HUES64 (cell line): ENCODE measurements around the gene GCNA.
"Not testable (repeated sequence)": the region's sequence is repeated elsewhere in the genome, so short reads cannot be mapped to it uniquely, and the experiment has no call there.

ENCODE experiments used
- H3K27ac ChIP-seq: 2 replicates; pipeline ENCODE4 v1.7.0; 2013; ENCODE audit warnings: low read depth, low read length, inconsistent platforms
- H3K27me3 ChIP-seq: 2 replicates; pipeline ENCODE4 v1.6.1; 2013; ENCODE audit warnings: mild to moderate bottlenecking, low read length; ENCODE audit not compliant: insufficient read depth
- H3K36me3 ChIP-seq: 2 replicates; pipeline ENCODE4 v1.6.1; 2013; ENCODE audit warnings: mild to moderate bottlenecking, low read length; ENCODE audit not compliant: insufficient read depth
- H3K4me1 ChIP-seq: 2 replicates; pipeline ENCODE4 v1.6.1; 2013; ENCODE audit warnings: mild to moderate bottlenecking, low read length, moderate library complexity; ENCODE audit not compliant: insufficient read depth
- H3K4me3 ChIP-seq: 2 replicates; pipeline ENCODE4 v1.5.1; 2013; ENCODE audit warnings: mild to moderate bottlenecking, low read length, moderate library complexity
- H3K9ac ChIP-seq: 2 replicates; pipeline ENCODE4 v1.6.1; 2013; ENCODE audit warnings: mild to moderate bottlenecking, low read depth, low read length
- H3K9me3 ChIP-seq: 2 replicates; pipeline ENCODE4 v1.6.1; 2013; ENCODE audit warnings: low read depth, low read length; ENCODE audit not compliant: insufficient read depth
- WGBS: fragments of 150-250, 120-280 bp; methylation state at CpG from one replicate; pipeline ENCODE4 v1.1.7; 2013; ENCODE audit warnings: missing lambda C conversion rate; 5-methylcytosine and 5-hydroxymethylcytosine counted together

GCNA gene

DNA sequence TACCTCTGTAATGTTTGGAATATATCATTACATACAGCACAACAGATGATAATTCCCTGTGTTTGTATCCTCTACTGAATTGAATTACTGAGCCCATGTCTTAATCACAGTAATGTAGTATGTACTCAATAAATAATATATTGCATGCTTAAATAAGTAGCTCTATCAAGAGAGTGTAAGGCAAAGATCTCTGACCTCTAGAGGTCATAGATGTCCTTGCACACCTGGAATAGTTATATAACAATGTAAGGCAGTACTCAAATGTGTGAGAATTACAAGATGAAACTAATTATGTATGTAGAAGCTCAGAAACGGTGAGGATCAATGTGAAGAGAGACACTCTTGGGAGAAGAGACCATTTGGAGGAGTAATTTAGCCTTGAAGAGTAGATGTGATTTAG is 14.3 kb upstream of the GCNA start:
- no peak overlapping the region for H3K27ac ChIP-seq
- no peaks in the 10 kb centered on the region for H3K27me3 ChIP-seq
- H3K4me1 ChIP-seq = no peaks in the 10 kb centered on the region
- 100% methylated on average over 1 of the region's 1 CpG for WGBS
- no peak overlapping the region for H3K4me3 ChIP-seq
- no peaks in the 10 kb centered on the region for H3K9me3 ChIP-seq
- H3K36me3 ChIP-seq = peaks cover 93% of the 10 kb centered on the region
- H3K9ac ChIP-seq = no peak overlapping the region

DNA sequence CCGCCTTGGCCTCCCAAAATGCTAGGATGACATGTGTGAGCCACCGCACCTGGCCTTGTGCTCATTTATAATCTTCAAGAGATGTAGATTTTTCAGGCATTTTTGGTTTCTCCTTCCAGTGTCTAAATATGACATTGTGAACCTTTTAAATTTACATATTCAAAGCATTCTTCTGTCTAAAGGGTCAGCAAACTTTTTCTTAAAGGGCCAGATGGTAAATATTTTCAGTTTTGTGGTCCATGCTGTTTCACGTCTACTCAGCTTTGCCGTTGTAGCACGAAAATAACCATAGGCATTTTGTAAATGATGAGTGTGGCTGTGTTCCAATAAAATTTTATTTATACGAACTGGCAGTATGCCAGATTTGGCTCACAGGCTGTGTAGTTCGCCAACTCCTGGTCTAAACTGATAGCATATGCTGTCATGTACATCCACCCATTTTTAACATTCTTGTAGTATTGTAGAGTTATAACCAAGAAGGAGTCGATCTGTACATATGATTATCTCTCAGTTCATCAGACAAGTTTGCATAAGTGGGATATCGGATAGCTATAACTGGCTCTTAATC is 12.7 kb upstream of the GCNA start:
- H3K27ac ChIP-seq = no peak overlapping the region
- no peaks in the 10 kb centered on the region for H3K9me3 ChIP-seq
- H3K36me3 ChIP-seq = peaks cover 86% of the 10 kb centered on the region
- over 99% methylated on average over 7 of the region's 9 CpGs for WGBS
- H3K4me3 ChIP-seq = no peak overlapping the region
- H3K9ac ChIP-seq = no peak overlapping the region
- no peaks in the 10 kb centered on the region for H3K4me1 ChIP-seq
- H3K27me3 ChIP-seq = no peaks in the 10 kb centered on the region

- H3K27ac ChIP-seq, H3K4me1 ChIP-seq, H3K4me3 ChIP-seq, H3K27me3 ChIP-seq, H3K9me3 ChIP-seq, H3K9ac ChIP-seq: not testable (repeated sequence)
- peaks cover 83% of the 10 kb centered on the region for H3K36me3 ChIP-seq
- 93% methylated on average over 8 of the region's 8 CpGs for WGBS
Measured at GRCh38 chrX:71571390-71571789, 6.8 kb upstream of the GCNA start.

GRCh38 chrX:71573590-71573989 is 4.6 kb upstream of the GCNA start:
- H3K4me1 ChIP-seq = no peaks in the 10 kb centered on the region
- H3K4me3 ChIP-seq = no peak overlapping the region
- H3K9me3 ChIP-seq = no peaks in the 10 kb centered on the region
- no peak overlapping the region for H3K9ac ChIP-seq
- H3K36me3 ChIP-seq = peaks cover 72% of the 10 kb centered on the region
- WGBS = 91% methylated on average over 2 of the region's 2 CpGs
- no peak overlapping the region for H3K27ac ChIP-seq
- H3K27me3 ChIP-seq = no peaks in the 10 kb centered on the region

DNA sequence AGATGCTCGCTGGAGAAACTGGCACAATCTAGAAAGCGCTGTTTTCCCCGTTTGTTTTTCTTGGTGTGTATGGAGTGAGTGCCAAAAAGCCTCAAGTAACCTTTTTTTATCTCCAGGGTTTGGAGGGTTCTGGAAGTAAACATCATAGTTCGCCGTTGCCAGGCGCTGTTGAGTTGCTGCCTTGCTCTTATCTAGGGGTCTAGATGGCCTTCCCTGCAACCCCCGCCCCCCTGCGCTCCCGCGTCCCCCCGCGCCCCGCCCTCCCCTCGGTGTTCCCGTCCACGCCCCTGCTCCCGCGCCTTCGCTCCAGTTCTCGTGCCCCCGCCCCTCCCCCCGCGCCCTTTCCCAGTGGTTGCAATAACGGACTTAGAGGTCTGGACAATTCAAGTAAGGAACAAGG is 555 bp upstream of the GCNA start:
- no peaks in the 10 kb centered on the region for H3K27me3 ChIP-seq
- no peaks in the 10 kb centered on the region for H3K9me3 ChIP-seq
- H3K36me3 ChIP-seq = peaks cover 51% of the 10 kb centered on the region
- no peak overlapping the region for H3K27ac ChIP-seq
- no peak overlapping the region for H3K9ac ChIP-seq
- H3K4me1 ChIP-seq = no peaks in the 10 kb centered on the region
- WGBS = 96% methylated on average over 24 of the region's 24 CpGs
- H3K4me3 ChIP-seq = no peak overlapping the region

- peaks cover 34% of the 10 kb centered on the region for H3K36me3 ChIP-seq
- no peak overlapping the region for H3K27ac ChIP-seq
- H3K9ac ChIP-seq = no peak overlapping the region
- H3K27me3 ChIP-seq = no peaks in the 10 kb centered on the region
- WGBS = 94% methylated on average over 26 of the region's 26 CpGs
- no peak overlapping the region for H3K4me3 ChIP-seq
- H3K9me3 ChIP-seq = no peaks in the 10 kb centered on the region
- H3K4me1 ChIP-seq = no peaks in the 10 kb centered on the region
Measured at GRCh38 chrX:71579136-71579989, 1.1 kb downstream of the GCNA start.

DNA sequence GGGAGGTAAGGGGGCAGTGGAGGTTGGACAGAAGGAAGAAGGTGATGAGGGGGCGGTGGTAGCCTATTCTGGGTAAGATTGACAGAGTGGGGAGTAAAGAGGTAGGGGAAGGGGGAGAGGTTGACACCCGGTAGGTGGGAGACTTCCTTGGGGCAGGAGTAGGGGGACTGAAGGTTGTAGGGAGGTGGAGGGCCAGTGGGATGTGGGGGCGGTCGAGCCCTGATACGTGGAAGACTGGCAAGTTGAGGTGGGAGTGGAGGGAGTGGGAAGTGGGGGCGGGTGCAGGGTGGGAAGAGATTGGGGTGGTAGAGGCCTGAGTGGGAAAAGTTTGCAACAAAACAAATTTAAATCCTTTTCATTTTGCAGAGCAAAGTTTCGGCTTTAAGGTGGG is 1.7 kb downstream of the GCNA start:
- H3K27me3 ChIP-seq = no peaks in the 10 kb centered on the region
- no peaks in the 10 kb centered on the region for H3K4me1 ChIP-seq
- H3K9ac ChIP-seq = no peak overlapping the region
- no peak overlapping the region for H3K27ac ChIP-seq
- no peak overlapping the region for H3K4me3 ChIP-seq
- 88% methylated on average over 6 of the region's 7 CpGs for WGBS
- H3K9me3 ChIP-seq = no peaks in the 10 kb centered on the region
- H3K36me3 ChIP-seq = peaks cover 28% of the 10 kb centered on the region

DNA sequence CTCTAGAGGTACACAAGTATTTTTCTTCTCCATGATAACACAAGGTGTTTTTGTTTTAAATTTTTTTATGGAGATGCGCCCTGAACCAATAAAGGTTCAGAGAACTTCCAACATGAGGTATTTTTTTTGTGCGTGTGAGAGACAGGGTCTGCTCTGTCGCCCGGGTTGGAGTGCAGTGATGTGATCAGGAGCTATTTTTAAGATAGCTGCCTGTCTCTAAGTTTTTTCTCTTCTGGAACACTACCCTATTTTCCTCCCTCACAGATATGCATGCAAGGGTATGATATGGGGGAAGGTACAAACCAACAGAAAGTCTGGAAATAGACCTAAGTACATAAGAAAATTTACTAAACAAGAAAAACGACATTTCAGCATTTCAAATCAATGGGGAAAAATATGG is 3.0 kb downstream of the GCNA start:
- Histone ChIP-seq H3K36me3 (peaks cover 19% of the 10 kb centered on the region), H3K9ac (no peak overlapping the region), H3K9me3 (no peaks in the 10 kb centered on the region), H3K4me3 (no peak overlapping the region), H3K4me1 (no peaks in the 10 kb centered on the region), H3K27ac (no peak overlapping the region), H3K27me3 (no peaks in the 10 kb centered on the region)
- 95% methylated on average over 4 of the region's 5 CpGs for WGBS

DNA sequence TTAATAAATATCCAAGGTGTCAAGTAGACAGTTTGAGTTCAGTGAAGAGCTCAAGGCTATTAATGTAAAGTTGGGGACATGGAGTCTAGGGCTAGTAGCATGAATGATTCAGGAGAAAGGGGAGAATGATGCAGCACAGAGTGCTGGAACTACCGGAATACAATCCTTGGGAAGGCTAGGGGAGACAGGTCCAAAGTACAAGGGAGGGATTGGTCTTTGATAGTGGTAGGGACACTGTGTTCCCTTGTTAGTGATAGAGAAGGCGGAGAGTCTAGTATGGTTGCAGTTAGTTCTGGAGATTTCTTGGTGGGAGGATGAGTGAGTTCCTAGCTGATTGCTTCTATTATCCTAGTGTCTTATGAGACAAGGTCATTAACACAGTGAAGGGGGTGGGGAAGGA is 8.7 kb downstream of the GCNA start:
- no peaks in the 10 kb centered on the region for H3K36me3 ChIP-seq

GRCh38 chrX:71593210-71593609 is 15.0 kb downstream of the GCNA start:
- WGBS = 71% methylated on average over 3 of the region's 8 CpGs
- not testable (repeated sequence) for H3K9me3 ChIP-seq, H3K9ac ChIP-seq, H3K4me1 ChIP-seq, H3K27me3 ChIP-seq, H3K4me3 ChIP-seq, H3K27ac ChIP-seq, H3K36me3 ChIP-seq

More for the DNA sequence above, 8.7 kb downstream of the GCNA start:
- no peak overlapping the region for H3K9ac ChIP-seq
- H3K4me1 ChIP-seq = no peaks in the 10 kb centered on the region
- WGBS = 87% methylated on average over 2 of the region's 2 CpGs
- H3K27ac ChIP-seq = no peak overlapping the region
- no peaks in the 10 kb centered on the region for H3K27me3 ChIP-seq
- no peaks in the 10 kb centered on the region for H3K9me3 ChIP-seq
- no peak overlapping the region for H3K4me3 ChIP-seq

DNA sequence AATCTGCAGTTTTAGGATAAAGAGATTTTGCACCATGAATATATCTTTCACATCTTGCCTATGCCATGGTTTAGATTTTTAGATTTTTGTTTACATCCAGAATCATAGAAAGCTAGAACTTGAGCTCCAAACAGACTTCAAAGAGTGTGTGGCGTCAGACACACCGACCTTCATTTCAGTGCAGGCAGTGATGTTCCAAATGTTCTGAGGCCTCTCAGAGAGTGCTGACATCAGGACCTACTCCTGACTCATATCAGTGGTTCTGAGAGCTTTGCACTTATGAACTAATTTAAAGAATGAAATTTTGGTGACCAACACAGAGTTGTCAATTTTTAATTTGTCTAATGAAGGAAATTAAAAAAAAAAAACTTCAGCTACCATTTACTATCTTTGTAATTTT is 21.7 kb downstream of the GCNA start:
- Histone ChIP-seq H3K36me3 (peaks cover 12% of the 10 kb centered on the region; the same call in 1 of the 2 replicates), H3K9ac (no peak overlapping the region), H3K9me3 (no peaks in the 10 kb centered on the region), H3K27me3 (no peaks in the 10 kb centered on the region), H3K4me1 (no peaks in the 10 kb centered on the region), H3K4me3 (no peak overlapping the region), H3K27ac (no peak overlapping the region)
- 94% methylated on average over 2 of the region's 2 CpGs for WGBS
